Measurements from ENCODE around the gene SYNDIG1.

The SYNDIG1 gene

GRCh38 chr20:24605937-24606455 lies 136.6 kb downstream of the SYNDIG1 start:
- H3K4me1 ChIP-seq (ENCODE audit: control insufficient read depth in 1 of 2, insufficient read depth in 1 of 2, low read depth in 1 of 2, low read length in 1 of 2), result no peaks in the 10 kb centered on the region
- no peak for TF ChIP-seq CTCF (IDR thresholded peaks at IDR 0.05)
- H3K36me3 ChIP-seq, result no peaks in the 10 kb centered on the region
- H3K9me3 ChIP-seq, result no peaks in the 10 kb centered on the region
- H3K27ac ChIP-seq, result no peak overlapping the region
- H3K4me3 ChIP-seq (ENCODE audit: low read depth in 1 of 2, low read length in 1 of 2), result no peak overlapping the region
- H3K27me3 ChIP-seq, result no peaks in the 10 kb centered on the region

GRCh38 chr20:24607402-24607801 lies 138.0 kb downstream of the SYNDIG1 start:
- Histone ChIP-seq H3K27ac (no peak overlapping the region), H3K4me3 (ENCODE audit: low read depth in 1 of 2, low read length in 1 of 2) (no peak overlapping the region), H3K4me1 (ENCODE audit: control insufficient read depth in 1 of 2, insufficient read depth in 1 of 2, low read depth in 1 of 2, low read length in 1 of 2) (no peaks in the 10 kb centered on the region), H3K36me3 (no peaks in the 10 kb centered on the region), H3K9me3 (no peaks in the 10 kb centered on the region), H3K27me3 (no peaks in the 10 kb centered on the region)
- no peak for TF ChIP-seq CTCF (IDR thresholded peaks at IDR 0.05)

GRCh38 chr20:24608926-24609667 lies 139.7 kb downstream of the SYNDIG1 start:
- no peaks in the 10 kb centered on the region for H3K27me3 ChIP-seq
- H3K27ac ChIP-seq, result no peak overlapping the region
- no peaks in the 10 kb centered on the region for H3K36me3 ChIP-seq
- TF ChIP-seq CTCF (IDR thresholded peaks at IDR 0.05), result no peak
- no peaks in the 10 kb centered on the region for H3K9me3 ChIP-seq
- H3K4me1 ChIP-seq (ENCODE audit: control insufficient read depth in 1 of 2, insufficient read depth in 1 of 2, low read depth in 1 of 2, low read length in 1 of 2), result no peaks in the 10 kb centered on the region
- H3K4me3 ChIP-seq (ENCODE audit: low read depth in 1 of 2, low read length in 1 of 2), result no peak overlapping the region

- Histone ChIP-seq H3K27ac (no peak overlapping the region), H3K27me3 (no peaks in the 10 kb centered on the region), H3K4me1 (ENCODE audit: control insufficient read depth in 1 of 2, insufficient read depth in 1 of 2, low read depth in 1 of 2, low read length in 1 of 2) (no peaks in the 10 kb centered on the region), H3K36me3 (no peaks in the 10 kb centered on the region), H3K4me3 (ENCODE audit: low read depth in 1 of 2, low read length in 1 of 2) (no peak overlapping the region), H3K9me3 (no peaks in the 10 kb centered on the region)
- no peak for TF ChIP-seq CTCF (IDR thresholded peaks at IDR 0.05)
These were observed 140.3 kb downstream of the SYNDIG1 start for GRCh38 chr20:24609757-24610156.

GRCh38 chr20:24610341-24611115 lies 141.1 kb downstream of the SYNDIG1 start:
- H3K4me3 ChIP-seq (ENCODE audit: low read depth in 1 of 2, low read length in 1 of 2), result no peak overlapping the region
- H3K9me3 ChIP-seq, result no peaks in the 10 kb centered on the region
- no peak for TF ChIP-seq CTCF (IDR thresholded peaks at IDR 0.05)
- no peaks in the 10 kb centered on the region for H3K4me1 ChIP-seq (ENCODE audit: control insufficient read depth in 1 of 2, insufficient read depth in 1 of 2, low read depth in 1 of 2, low read length in 1 of 2)
- no peaks in the 10 kb centered on the region for H3K27me3 ChIP-seq
- no peak overlapping the region for H3K27ac ChIP-seq
- H3K36me3 ChIP-seq, result no peaks in the 10 kb centered on the region

All from neutrophil (primary cell).